SH-SY5Y (cell line): ENCODE results near the gene CIP2A.

ENCODE experiments used
- GATA2 ChIP-seq: IDR thresholded peaks from 2 replicates; pipeline ENCODE4 v1.6.1; 2011; ENCODE audit warnings: mild to moderate bottlenecking, low read depth, low read length
- GATA3 ChIP-seq: IDR thresholded peaks from 2 replicates; pipeline ENCODE4 v1.6.1; 2011; ENCODE audit warnings: low read depth, mild to moderate bottlenecking, low read length, moderate library complexity

Gene CIP2A

GRCh38 chr3:108589081-108589997, at the start of gene CIP2A, which contains the start of gene DZIP3:
Gene CIP2A, minus strand, starts transcription at chr3:108589438. Its CDS starts 63 bp downstream, at chr3:108589375.
Gene DZIP3, plus strand, starts transcription at chr3:108589722. Its CDS starts 15,685 bp downstream, at chr3:108605407.
- TF ChIP-seq GATA3 = no peak
- TF ChIP-seq GATA2 = no peak

DNA sequence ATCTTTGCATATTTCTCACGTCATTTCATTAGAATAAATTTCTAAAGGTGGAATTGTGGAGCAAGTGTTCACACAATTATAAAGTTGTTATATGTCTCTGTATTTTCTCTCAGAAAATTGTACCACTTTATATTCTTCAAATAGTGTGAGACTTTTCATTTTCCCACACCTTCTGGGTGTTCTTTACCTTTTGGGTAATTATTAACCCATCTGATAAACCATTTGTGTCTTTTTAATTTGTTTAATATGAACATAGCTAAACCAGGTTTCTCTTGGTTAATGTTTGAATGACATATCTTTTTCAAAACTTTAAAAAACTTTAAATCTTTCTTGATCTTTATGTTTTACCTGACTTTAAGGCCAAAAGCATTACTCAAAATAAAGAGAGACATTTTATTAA, 40.7 kb upstream of the CIP2A start:
- TF ChIP-seq GATA2 (no peak), GATA3 (no peak)

GRCh38 chr3:108623504-108623903, 34.3 kb upstream of the CIP2A start:
- TF ChIP-seq GATA2 (no peak), GATA3 (no peak)

- TF ChIP-seq GATA2 = peak; percentile 51; the same call in 1 of the 2 replicates
- TF ChIP-seq GATA3 = no peak
These were observed 31.0 kb upstream of the CIP2A start for GRCh38 chr3:108620250-108620649.

- TF ChIP-seq GATA3 (no peak), GATA2 (no peak)
These were observed 21.4 kb upstream of the CIP2A start for GRCh38 chr3:108610651-108611050.

- no peak for TF ChIP-seq GATA3
- TF ChIP-seq GATA2 = no peak
These were observed 19.5 kb upstream of the CIP2A start for GRCh38 chr3:108608750-108609149.

DNA sequence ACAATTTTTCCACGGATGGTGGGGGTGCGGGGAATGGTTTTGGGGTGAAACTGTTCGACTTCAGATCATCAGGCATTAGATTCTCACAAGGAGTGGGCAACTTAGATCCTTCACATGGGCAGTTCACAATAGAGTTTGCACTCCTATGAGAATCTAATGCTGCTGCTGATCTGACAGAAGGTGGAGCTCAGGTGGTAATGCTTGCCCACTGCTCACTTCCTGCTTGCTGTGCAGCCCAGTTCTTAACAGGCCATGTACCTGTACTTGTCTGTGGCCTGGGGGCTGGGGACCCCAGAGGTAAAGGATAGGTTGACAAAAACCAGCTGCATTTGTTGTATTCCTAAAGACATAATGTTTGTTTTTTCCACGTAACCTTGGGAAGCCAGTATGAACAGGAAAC, 16.3 kb upstream of the CIP2A start:
- TF ChIP-seq GATA2 = no peak
- TF ChIP-seq GATA3 = no peak

GRCh38 chr3:108605028-108605427, 15.8 kb upstream of the CIP2A start:
- TF ChIP-seq GATA3 = no peak
- TF ChIP-seq GATA2 = no peak

- TF ChIP-seq GATA2 = no peak
- no peak for TF ChIP-seq GATA3
These were observed 14.5 kb upstream of the CIP2A start for GRCh38 chr3:108603691-108604090.

DNA sequence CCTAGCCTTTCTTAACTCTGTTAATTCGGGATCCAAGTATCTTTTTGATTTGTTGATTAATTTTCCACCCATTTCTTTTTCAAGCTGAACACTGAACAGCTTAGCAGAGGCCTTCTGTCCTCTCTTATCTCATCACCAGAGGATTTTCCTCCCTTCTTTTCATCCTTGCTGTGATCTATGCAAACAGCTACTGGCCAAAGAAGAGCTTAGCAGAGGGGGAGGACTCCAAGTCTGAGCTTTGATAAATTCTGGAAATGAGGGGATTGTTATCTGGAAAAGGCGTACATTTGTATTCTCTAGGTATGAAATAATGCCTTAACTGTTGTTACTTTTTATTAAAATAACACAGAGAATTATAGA, 13.7 kb upstream of the CIP2A start:
- TF ChIP-seq GATA3 (no peak), GATA2 (no peak)

GRCh38 chr3:108602249-108602934, 13.2 kb upstream of the CIP2A start:
- TF ChIP-seq GATA2 (no peak), GATA3 (no peak)

DNA sequence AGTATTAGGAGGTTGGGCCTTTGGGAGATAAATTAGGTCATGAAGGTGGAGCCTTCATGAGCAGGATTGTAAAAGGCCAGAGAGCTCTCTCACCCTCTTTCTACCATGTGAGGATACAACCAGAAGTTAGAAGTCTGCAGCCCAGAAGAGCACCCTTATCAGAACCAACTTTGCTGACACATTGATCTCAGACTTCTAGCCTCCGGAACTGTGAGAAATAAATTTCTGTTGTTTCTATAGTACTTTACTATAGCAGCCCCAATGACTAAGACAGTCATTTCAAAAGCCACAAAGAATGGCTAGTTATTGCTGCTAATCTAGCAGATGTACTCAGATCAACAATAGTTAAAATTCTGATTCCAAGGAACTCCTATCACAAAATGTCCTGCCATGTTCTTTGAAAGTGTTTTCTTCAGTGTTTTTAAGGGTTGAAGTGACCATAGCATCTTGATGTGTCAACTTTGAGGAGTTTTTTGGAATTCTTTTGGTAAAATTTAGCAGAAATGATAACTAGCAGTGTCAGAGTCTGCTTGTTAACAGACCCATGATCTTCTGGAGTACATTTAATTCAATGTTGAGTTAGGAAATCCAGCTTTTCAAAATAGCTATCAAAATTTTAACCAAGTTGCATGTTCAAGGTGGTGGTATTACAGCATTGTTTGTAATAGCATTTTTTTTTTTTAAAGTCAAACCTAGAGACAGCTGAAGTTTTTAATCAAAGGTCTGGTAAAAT, 10.6 kb upstream of the CIP2A start:
- TF ChIP-seq GATA2 (no peak), GATA3 (no peak)

DNA sequence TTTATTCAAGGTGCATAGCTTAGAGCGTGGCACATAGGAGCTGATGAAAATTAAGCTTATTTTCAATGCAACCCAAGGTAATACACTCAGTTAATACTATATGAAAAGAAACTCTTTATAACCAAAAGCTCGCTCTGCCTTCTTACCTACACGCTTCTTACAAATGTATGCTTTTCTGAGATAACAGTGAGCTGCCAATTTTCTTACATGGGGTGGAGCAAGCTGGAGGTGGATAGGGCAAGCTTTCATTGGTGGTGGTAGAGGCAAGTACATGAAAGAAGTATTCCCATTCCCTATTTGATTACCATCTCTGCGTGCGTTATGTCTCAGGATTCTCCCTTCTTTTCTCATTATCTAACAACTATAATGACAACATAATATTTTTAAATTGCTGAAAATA, 9.1 kb upstream of the CIP2A start:
- TF ChIP-seq GATA3 = no peak
- TF ChIP-seq GATA2 = no peak

- TF ChIP-seq GATA3 = no peak
- TF ChIP-seq GATA2 = no peak
These were observed 6.1 kb upstream of the CIP2A start for GRCh38 chr3:108595321-108595720.
